ENCODE measurements around the gene TMEM243.
"Not testable (repeated sequence)": the region's sequence is repeated elsewhere in the genome, so short reads cannot be mapped to it uniquely, and the experiment has no call there.

Gene TMEM243, protein sequence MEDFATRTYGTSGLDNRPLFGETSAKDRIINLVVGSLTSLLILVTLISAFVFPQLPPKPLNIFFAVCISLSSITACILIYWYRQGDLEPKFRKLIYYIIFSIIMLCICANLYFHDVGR

GRCh38 chr7:87219545-87220025, at the start of gene TMEM243:
Gene TMEM243, minus strand, starts transcription at chr7:87219732. Its CDS starts 229 bp downstream, at chr7:87219503.
- DNase-seq: peak; percentile 69 to 71

DNA sequence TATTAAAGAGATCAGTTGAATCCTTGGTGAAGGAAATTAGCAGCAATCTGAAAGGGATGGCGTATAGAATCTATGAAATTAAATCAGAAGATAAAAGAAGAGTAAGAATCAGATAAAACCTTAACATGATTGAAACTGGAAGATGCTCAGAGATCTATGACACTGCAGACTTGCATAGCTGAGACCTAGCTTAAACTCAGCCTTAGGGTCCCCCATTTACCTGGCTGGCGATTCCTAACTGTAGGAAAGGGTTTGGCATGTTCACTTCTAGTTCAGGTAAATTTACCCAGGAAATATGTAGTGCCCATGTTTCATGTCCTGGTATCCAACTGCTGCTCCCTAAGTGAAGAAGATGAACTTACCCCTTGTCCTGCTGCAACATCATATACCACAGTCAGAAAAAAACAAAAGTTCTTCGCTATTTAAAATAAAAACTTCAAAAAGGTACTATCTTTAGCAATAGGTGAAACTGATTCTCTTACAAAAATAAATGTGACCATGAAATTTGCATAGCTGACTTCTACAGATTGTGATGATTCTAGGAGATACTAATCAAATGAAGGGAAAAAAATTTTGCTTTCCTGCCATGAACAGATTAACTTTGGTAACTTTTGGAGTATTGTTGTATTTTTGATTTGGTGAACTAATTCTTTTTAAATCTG, 47.8 kb upstream of the TMEM243 start:
- no peak for DNase-seq

GRCh38 chr7:87263537-87263936, 44.0 kb upstream of the TMEM243 start:
- no peak for DNase-seq

DNA sequence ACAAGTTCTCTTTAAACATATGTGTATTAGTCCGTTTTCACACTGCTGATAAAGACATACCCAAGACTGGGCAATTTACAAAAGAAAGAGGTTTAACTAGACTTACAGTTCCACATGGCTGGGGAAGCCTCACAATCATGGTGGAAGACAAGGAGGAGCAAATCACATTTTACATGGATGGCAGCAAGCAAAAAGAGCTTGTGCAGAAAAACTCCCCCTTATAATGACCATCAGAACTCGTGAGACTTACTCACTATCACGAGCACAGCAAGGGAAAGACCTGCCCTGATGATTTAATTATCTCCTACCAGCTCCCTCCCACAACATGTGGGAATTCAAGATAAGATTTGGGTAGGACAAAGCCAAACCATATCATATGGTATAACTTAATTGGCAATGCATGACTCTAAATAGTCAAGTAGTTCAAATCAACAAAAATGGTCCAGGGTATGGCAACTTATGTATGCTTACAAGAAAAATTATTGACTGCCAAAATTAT, 34.1 kb upstream of the TMEM243 start:
- no peak for DNase-seq

DNA sequence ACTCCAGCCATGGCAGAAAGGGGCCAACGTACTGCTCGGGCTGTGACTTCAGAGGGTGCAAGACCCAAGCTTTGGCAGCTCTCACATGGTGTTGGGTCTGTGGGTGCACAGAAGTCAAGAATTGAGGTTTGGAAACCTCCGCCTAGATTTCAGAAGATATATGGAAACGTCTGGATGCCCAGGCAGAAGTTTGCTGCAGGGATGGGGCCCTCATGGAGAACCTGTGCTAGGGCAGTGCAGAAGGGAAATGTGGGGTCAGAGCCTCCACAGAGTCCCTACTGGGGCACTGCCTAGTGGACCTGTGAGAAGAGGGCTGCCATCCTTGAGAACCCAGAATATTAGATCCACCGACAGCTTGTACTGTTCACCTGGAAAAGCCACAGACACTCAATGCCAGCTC, 26.1 kb upstream of the TMEM243 start:
- not testable (repeated sequence) for DNase-seq

GRCh38 chr7:87238464-87239051, 19.0 kb upstream of the TMEM243 start:
- DNase-seq: not testable (repeated sequence)

GRCh38 chr7:87234949-87235348, 15.4 kb upstream of the TMEM243 start:
- no peak for DNase-seq

DNA sequence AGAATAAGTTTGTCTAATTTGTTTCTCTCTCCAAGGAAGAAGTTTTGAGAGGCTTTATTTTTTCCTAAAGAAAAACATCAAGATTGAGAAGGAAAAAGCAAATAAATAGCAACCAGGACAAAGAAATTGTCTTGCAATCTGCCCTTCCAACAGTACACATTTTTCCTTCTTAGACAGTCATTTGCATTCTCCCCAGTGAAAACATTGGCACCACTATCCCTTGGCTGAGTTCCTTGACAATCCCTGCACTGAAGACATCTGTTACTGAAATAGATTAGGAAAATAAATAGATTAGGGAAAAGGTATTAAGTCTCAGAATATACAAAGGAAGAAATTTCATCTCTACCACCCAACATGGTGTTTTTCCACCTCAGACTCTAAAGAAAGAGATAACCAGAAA, 12.2 kb upstream of the TMEM243 start:
- DNase-seq: no peak

- DNase-seq: no peak
Measured at GRCh38 chr7:87231258-87231657, 11.7 kb upstream of the TMEM243 start.

- no peak for DNase-seq
Measured at GRCh38 chr7:87226495-87226894, 7.0 kb upstream of the TMEM243 start.

GRCh38 chr7:87225696-87226095, 6.2 kb upstream of the TMEM243 start:
- DNase-seq: no peak

DNA sequence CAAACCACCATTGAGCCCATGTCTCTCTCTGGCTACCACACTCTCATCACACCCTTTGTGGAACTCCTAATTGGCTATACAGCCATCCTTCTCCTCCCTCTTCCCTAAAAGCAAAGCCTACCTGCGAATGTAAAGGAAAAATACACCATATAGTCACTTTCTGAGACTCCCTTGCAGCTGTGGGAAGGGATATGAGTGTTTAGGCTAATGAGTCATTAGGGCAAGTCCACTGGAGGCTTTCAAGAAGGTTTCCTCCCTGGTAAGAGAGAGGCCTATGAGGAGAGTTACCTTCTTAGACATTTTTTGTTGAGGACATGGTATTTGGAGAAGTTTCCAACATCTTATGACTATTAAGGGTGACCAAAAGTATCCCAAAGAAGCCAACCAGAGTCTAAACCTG, 4.1 kb upstream of the TMEM243 start:
- DNase-seq: no peak

- DNase-seq: no peak
Measured at GRCh38 chr7:87220734-87221215, 1.2 kb upstream of the TMEM243 start.

- peak; percentile 76 to 78 for DNase-seq
Measured at GRCh38 chr7:87220026-87220733, 648 bp upstream of the TMEM243 start.

- DNase-seq: peak in 1 of 2 donors; percentile 19
Measured at GRCh38 chr7:87218796-87219544, 562 bp downstream of the TMEM243 start.

DNA sequence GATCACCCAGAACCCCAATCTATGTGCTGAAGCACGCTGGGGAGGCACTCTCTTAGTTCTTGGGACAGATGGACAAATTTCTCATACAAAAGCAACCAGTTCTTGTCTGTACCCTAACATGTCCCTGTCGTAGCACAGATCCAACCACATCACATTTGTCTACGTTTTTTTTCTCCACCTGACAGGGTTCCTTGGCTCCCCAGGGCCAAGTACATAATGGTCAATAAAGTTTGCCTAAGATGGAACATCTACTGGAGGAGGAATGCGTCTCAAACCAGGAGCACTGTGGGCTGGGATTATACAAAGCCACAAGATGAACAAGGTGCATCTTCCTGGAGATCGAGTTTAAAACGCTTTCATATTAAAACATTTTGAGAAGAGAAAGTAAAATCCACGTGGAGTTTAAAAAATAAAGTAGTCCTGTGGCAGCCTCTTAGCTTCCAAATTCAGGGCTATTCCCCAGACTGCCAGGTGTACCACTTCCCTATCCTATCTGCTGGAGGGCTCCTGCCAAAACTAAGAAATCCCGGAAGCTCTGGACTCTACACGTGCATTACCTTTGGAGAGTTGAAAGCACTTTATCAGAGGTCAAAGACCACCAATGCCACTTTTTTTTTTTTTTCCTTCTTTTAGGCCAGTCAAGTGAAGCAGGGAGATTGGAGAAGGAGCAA, 1.4 kb downstream of the TMEM243 start:
- no peak for DNase-seq

DNA sequence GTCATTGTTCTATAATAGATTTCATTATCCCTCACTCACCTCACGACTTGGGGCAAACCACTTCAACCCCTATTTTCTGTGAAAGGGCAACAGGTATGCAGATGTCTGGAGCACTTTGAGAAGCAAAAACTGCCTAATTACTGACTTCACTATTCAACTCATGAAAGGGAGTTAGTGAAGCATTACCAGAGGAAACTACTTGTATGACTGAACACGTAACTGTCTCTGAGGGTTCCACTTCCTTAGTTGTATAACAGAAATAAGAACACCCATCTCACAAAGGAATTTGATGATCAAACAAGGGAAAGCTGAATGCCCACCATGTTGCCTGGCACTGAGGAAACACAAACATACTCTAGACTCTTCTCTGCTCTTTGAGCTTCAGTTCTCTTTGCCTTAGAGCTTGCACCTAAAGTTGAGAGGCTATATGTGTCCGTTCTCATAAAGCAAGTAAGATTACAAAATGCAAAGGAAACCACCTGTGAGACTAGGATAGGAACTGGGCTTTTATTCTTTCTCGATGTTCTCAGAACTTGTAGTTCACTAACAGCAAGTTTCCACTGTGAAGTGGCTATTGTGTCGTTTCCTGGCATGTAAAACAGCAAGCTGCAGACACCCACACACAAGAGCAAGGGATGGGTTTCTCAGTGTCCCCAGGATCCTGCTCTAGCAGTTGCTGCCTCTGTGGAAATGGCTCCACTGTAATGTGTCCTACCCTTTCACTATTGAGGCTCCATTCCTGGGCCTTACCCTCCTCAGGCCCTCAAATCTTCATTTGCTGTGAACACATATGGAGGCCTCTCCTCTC, 2.6 kb downstream of the TMEM243 start:
- peak in 1 of 2 donors; percentile 33 for DNase-seq

GRCh38 chr7:87215046-87215445, 4.5 kb downstream of the TMEM243 start:
- no peak for DNase-seq

- DNase-seq: no peak
Measured at GRCh38 chr7:87213811-87214210, 5.7 kb downstream of the TMEM243 start.

GRCh38 chr7:87213252-87213651, 6.3 kb downstream of the TMEM243 start:
- no peak for DNase-seq

DNA sequence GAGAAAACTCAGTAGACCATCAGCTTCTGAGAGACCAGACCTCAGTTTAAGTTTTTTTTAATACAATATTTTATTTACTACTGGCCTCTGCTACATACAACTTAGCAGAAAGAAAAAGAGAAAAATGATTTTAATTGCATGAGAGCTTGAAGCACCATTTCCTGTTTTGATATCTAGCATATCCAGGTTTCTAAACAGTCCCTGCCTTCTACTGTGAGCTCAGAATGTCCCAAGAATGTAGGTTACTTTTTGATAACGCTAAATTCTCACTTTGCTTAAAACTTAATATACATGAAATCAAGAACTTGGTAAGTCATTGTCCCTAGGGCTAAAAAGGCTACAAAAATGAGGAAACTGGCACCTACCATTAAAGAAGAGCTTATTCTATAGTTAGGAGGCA, 7.0 kb downstream of the TMEM243 start:
- no peak for DNase-seq
